ENCODE data around the gene PALM3.

PALM3 gene

DNA sequence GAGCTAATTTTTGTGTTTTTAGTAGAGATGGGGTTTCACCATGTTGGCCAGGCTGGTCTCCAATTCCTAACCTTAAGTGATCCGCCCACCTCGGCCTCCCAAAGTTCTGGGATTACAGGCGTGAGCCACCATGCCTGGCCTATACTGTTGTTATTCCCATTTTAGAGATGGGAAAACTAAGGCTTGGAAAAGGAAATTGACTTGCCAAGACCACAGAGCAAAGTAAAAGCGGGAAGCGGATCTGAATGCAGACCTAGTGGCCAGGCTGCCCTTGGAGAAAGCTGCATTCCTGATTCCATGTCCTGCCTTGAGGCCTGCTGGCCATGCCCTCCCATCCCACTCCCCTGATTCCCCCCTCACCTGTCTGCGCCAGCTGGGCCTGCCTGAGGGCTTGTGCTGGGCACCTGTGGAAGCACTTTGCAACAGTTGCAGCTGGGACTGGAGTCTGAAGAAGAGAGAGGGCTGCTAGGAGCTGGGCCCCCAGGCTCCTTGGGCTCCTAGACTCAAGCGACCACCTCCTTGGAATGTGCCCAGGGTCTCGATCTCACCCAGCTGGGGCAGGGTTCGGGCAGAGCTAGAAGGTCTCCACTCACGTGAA lies 5.7 kb downstream of the PALM3 start:
- no peak for TF ChIP-seq TAF1 (IDR thresholded peaks at IDR 0.05; ENCODE audit: borderline replicate concordance, insufficient read depth, low read length)
- no peak for TF ChIP-seq SIN3A (IDR thresholded peaks at IDR 0.05; ENCODE audit: borderline replicate concordance, insufficient read depth, low read length)
- TF ChIP-seq POLR2AphosphoS5 (IDR thresholded peaks at IDR 0.05; ENCODE audit: low read depth, low read length), result no peak
- TF ChIP-seq, protein P1, sequence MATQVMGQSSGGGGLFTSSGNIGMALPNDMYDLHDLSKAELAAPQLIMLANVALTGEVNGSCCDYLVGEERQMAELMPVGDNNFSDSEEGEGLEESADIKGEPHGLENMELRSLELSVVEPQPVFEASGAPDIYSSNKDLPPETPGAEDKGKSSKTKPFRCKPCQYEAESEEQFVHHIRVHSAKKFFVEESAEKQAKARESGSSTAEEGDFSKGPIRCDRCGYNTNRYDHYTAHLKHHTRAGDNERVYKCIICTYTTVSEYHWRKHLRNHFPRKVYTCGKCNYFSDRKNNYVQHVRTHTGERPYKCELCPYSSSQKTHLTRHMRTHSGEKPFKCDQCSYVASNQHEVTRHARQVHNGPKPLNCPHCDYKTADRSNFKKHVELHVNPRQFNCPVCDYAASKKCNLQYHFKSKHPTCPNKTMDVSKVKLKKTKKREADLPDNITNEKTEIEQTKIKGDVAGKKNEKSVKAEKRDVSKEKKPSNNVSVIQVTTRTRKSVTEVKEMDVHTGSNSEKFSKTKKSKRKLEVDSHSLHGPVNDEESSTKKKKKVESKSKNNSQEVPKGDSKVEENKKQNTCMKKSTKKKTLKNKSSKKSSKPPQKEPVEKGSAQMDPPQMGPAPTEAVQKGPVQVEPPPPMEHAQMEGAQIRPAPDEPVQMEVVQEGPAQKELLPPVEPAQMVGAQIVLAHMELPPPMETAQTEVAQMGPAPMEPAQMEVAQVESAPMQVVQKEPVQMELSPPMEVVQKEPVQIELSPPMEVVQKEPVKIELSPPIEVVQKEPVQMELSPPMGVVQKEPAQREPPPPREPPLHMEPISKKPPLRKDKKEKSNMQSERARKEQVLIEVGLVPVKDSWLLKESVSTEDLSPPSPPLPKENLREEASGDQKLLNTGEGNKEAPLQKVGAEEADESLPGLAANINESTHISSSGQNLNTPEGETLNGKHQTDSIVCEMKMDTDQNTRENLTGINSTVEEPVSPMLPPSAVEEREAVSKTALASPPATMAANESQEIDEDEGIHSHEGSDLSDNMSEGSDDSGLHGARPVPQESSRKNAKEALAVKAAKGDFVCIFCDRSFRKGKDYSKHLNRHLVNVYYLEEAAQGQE (IDR thresholded peaks at IDR 0.05; ENCODE audit: insufficient read depth in 1 of 2, low read depth in 2 of 2, low read length in 2 of 2), result no peak
- TF ChIP-seq FOXP2 (optimal IDR thresholded peaks at IDR 0.05; ENCODE audit: borderline replicate concordance, extremely low read depth, extremely low read length, insufficient read depth), result no peak

DNA sequence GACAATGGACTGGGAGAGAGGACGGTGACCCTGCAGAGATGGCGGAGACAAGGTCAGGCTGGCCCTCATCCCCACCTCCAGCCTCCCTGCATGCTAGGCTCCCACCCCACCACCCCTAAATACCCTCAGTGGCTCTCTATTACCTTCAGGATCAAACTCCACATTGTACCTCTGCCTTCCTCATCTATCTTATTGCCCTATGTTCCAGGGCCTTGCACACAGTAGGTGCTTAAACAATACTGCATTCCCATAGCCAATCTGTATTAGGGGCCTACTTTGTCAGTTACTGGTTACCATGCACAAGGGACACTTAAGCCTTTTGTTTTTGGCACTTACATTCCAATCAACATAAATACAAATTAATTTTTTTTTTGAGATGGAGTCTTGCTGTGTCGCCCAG lies 6.5 kb downstream of the PALM3 start:
- TF ChIP-seq, protein P1 (IDR thresholded peaks at IDR 0.05; ENCODE audit: insufficient read depth in 1 of 2, low read depth in 2 of 2, low read length in 2 of 2), result no peak
- no peak for TF ChIP-seq TAF1 (IDR thresholded peaks at IDR 0.05; ENCODE audit: borderline replicate concordance, insufficient read depth, low read length)
- no peak for TF ChIP-seq SIN3A (IDR thresholded peaks at IDR 0.05; ENCODE audit: borderline replicate concordance, insufficient read depth, low read length)
- no peak for TF ChIP-seq FOXP2 (optimal IDR thresholded peaks at IDR 0.05; ENCODE audit: borderline replicate concordance, extremely low read depth, extremely low read length, insufficient read depth)
- no peak for TF ChIP-seq POLR2AphosphoS5 (IDR thresholded peaks at IDR 0.05; ENCODE audit: low read depth, low read length)

DNA sequence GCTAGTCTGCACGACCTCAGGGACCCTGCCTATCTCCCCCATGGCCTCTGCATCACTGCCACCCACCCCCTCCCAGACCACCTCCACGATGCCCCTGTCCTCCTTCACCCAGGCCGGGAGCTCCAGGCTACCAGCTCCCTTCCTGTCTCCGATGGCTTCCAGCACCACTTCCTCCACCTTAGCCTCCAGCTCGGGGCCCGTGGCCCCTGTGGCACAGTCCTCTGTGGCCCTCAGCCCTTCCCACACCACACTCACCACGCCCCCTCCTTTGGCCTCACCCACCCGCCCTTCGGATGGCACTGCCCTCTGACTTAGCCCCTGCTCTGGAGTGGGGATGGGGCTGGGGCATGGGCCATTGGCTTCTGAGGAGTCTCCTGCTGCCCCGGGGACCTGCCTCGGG lies 7.2 kb downstream of the PALM3 start:
- no peak for TF ChIP-seq TAF1 (IDR thresholded peaks at IDR 0.05; ENCODE audit: borderline replicate concordance, insufficient read depth, low read length)
- TF ChIP-seq, protein P1 (IDR thresholded peaks at IDR 0.05; ENCODE audit: insufficient read depth in 1 of 2, low read depth in 2 of 2, low read length in 2 of 2), result no peak
- no peak for TF ChIP-seq POLR2AphosphoS5 (IDR thresholded peaks at IDR 0.05; ENCODE audit: low read depth, low read length)
- TF ChIP-seq SIN3A (IDR thresholded peaks at IDR 0.05; ENCODE audit: borderline replicate concordance, insufficient read depth, low read length), result no peak
- no peak for TF ChIP-seq FOXP2 (optimal IDR thresholded peaks at IDR 0.05; ENCODE audit: borderline replicate concordance, extremely low read depth, extremely low read length, insufficient read depth)

DNA sequence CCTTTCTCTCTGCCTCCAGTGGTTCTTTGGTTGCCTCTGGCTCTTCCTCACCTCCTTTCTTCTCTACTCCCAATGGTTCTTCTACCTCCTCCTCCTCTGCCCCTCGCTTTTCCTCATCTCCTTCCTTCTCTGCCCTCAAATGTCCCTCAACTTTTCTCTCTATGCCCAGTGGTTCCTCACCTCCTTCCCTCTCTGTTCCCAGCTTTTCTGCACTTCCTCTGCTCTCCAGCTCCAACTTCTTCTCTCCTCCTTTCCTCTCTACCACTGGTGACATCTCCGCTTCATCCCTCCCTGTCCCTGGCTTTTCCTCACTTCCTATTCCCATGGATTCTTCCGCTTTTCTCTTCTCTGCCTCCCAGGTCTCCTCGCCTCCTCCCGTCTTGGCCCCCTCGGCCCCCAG lies 7.8 kb downstream of the PALM3 start:
- no peak for TF ChIP-seq FOXP2 (optimal IDR thresholded peaks at IDR 0.05; ENCODE audit: borderline replicate concordance, extremely low read depth, extremely low read length, insufficient read depth)
- no peak for TF ChIP-seq POLR2AphosphoS5 (IDR thresholded peaks at IDR 0.05; ENCODE audit: low read depth, low read length)
- no peak for TF ChIP-seq TAF1 (IDR thresholded peaks at IDR 0.05; ENCODE audit: borderline replicate concordance, insufficient read depth, low read length)
- TF ChIP-seq SIN3A (IDR thresholded peaks at IDR 0.05; ENCODE audit: borderline replicate concordance, insufficient read depth, low read length), result no peak
- TF ChIP-seq, protein P1 (IDR thresholded peaks at IDR 0.05; ENCODE audit: insufficient read depth in 1 of 2, low read depth in 2 of 2, low read length in 2 of 2), result no peak

Data from PFSK-1 (cell line).